Fibroblast of lung (primary cell): Measurements from ENCODE around the gene COX4I1. TPM values are rescaled to one million over a fixed set of nuclear protein-coding genes. Genes with fewer than 3 reads are reported as not detected.
"Not testable (repeated sequence)": the region's sequence is repeated elsewhere in the genome, so short reads cannot be mapped to it uniquely, and the experiment has no call there.

Experiments used
- DNase-seq, 2 donors: peaks; one replicate each; pipeline versions ENCODE4 v3.0.0 to v3.0.0-alpha.2; 2010; ENCODE audit warnings: low read depth in 2 of 2
- H2AFZ ChIP-seq: 2 replicates; pipeline ENCODE4 v1.5.1; 2012; ENCODE audit warnings: low read length, control low read depth, inconsistent platforms
- H3K27ac ChIP-seq: 2 replicates; pipeline ENCODE4 v1.5.1; 2011; ENCODE audit warnings: low read length, control low read depth; ENCODE audit not compliant: insufficient read depth
- H3K27me3 ChIP-seq: 2 replicates; pipeline ENCODE4 v1.5.1; 2011; ENCODE audit warnings: mild to moderate bottlenecking, low read length; ENCODE audit not compliant: control insufficient read depth, insufficient read depth
- H3K36me3 ChIP-seq: 2 replicates; pipeline ENCODE4 v1.5.1; 2011; ENCODE audit warnings: low read length; ENCODE audit not compliant: control insufficient read depth, insufficient read depth
- H3K4me1 ChIP-seq: 2 replicates; pipeline ENCODE4 v1.5.1; 2011; ENCODE audit warnings: low read length; ENCODE audit not compliant: control insufficient read depth, insufficient read depth; ENCODE audit errors: extremely low read depth
- H3K4me2 ChIP-seq: 2 replicates; pipeline ENCODE4 v1.5.1; 2011; ENCODE audit warnings: low read length, control low read depth; ENCODE audit not compliant: insufficient read depth; ENCODE audit errors: extremely low read depth
- H3K4me3 ChIP-seq, 4 experiments: fragments of 200-600 bp in 1 of 4; sonication (generic) in 1 of 4; replicated peaks in 1 of 4; 2 replicates each; pipeline ENCODE4 v1.5.1; 2011 to 2016; ENCODE audit warnings: low read length in 4 of 4, low read depth in 3 of 4, mild to moderate bottlenecking in 3 of 4, control low read depth in 2 of 4, inconsistent platforms in 1 of 4, mixed read lengths in 1 of 4; ENCODE audit not compliant: insufficient read depth in 1 of 4; ENCODE audit errors: control extremely low read depth in 1 of 4
- H3K79me2 ChIP-seq: 2 replicates; pipeline ENCODE4 v1.5.1; 2012; ENCODE audit warnings: mild to moderate bottlenecking, low read length, inconsistent platforms; ENCODE audit not compliant: control insufficient read depth, insufficient read depth
- H3K9ac ChIP-seq: 2 replicates; pipeline ENCODE4 v1.5.1; 2011; ENCODE audit warnings: mild to moderate bottlenecking, low read length, control low read depth; ENCODE audit not compliant: insufficient read depth
- H3K9me3 ChIP-seq: 2 replicates; pipeline ENCODE4 v1.5.1; 2012; ENCODE audit warnings: low read depth, low read length; ENCODE audit not compliant: control insufficient read depth, insufficient read depth
- H4K20me1 ChIP-seq: 2 replicates; pipeline ENCODE4 v1.5.1; 2011; ENCODE audit warnings: low read length; ENCODE audit not compliant: control insufficient read depth, insufficient read depth; ENCODE audit errors: extremely low read depth
- EZH2 ChIP-seq: IDR thresholded peaks from 2 replicates; pipeline ENCODE4 v1.5.1; 2012; ENCODE audit warnings: low read length, control low read depth, mild to moderate bottlenecking; ENCODE audit errors: missing control alignments
- polyA plus RNA-seq, 2 donors: library from polyadenylated mRNA; depleted of rRNA in 1 of 2; stranded (reverse) in 1 of 2; unstranded in 1 of 2; fragments of >200 nt; gene quantifications; 2 replicates each; pipeline ENCODE4 v1.2.1, GENCODE V29; 2011 to 2012; ENCODE audit warnings: missing spikeins in 1 of 2
- total RNA-seq: library from RNA; depleted of rRNA; stranded (reverse); fragments of >200 nt; gene quantifications from 2 replicates; pipeline ENCODE4 v1.2.1, GENCODE V29; 2014
- TF ChIP-seq, protein P1 (sequence below), 2 donors: IDR thresholded peaks in 1 of 2; conservative IDR thresholded peaks in 1 of 2; 1 replicate in 1 of 2; 2 replicates in 1 of 2; pipeline ENCODE4 v1.5.1; 2011 to 2012; ENCODE audit warnings: low read length in 2 of 2, control low read depth in 1 of 2, inconsistent platforms in 1 of 2, low read depth in 1 of 2, mild to moderate bottlenecking in 1 of 2

Gene COX4I1
- total and polyA plus RNA-seq, 2 donors (not counting 1 experiment from before 2014, with no cell fraction given): 442 to 653 TPM

DNA sequence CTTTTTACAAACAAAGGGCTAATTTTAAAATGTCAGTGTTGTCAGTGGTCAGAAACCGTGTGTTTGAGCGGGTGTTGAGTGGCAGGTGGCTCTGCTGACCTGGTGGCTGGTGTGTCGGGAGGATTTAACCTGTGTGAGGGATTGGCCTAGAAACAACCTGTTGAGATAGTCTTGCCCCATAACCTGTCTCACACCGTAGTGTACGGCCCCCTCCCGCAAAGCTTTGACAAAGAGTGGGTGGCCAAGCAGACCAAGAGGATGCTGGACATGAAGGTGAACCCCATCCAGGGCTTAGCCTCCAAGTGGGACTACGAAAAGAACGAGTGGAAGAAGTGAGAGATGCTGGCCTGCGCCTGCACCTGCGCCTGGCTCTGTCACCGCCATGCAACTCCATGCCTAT lies 7.0 kb downstream of the COX4I1 start:
- peaks cover 5% of the 10 kb centered on the region for H3K79me2 ChIP-seq
- no peak overlapping the region for H2AFZ ChIP-seq
- no peak for DNase-seq
- peaks cover 24% of the 10 kb centered on the region for H3K36me3 ChIP-seq
- H4K20me1 ChIP-seq: no peaks in the 10 kb centered on the region
- no peak overlapping the region for H3K9ac ChIP-seq
- no peak overlapping the region for H3K27ac ChIP-seq
- no peak overlapping the region for H3K4me2 ChIP-seq
- H3K27me3 ChIP-seq: peaks cover 2% of the 10 kb centered on the region
- no peak overlapping the region for H3K4me3 ChIP-seq
- TF ChIP-seq, protein P1, sequence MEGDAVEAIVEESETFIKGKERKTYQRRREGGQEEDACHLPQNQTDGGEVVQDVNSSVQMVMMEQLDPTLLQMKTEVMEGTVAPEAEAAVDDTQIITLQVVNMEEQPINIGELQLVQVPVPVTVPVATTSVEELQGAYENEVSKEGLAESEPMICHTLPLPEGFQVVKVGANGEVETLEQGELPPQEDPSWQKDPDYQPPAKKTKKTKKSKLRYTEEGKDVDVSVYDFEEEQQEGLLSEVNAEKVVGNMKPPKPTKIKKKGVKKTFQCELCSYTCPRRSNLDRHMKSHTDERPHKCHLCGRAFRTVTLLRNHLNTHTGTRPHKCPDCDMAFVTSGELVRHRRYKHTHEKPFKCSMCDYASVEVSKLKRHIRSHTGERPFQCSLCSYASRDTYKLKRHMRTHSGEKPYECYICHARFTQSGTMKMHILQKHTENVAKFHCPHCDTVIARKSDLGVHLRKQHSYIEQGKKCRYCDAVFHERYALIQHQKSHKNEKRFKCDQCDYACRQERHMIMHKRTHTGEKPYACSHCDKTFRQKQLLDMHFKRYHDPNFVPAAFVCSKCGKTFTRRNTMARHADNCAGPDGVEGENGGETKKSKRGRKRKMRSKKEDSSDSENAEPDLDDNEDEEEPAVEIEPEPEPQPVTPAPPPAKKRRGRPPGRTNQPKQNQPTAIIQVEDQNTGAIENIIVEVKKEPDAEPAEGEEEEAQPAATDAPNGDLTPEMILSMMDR (conservative IDR thresholded peaks at IDR 0.05 in 1 of 2, IDR thresholded peaks at IDR 0.05 in 1 of 2; ENCODE audit: low read depth in 1 of 2, low read length in 2 of 2): no peak
- TF ChIP-seq EZH2: no peak
- H3K4me1 ChIP-seq: no peaks in the 10 kb centered on the region
- no peaks in the 10 kb centered on the region for H3K9me3 ChIP-seq

DNA sequence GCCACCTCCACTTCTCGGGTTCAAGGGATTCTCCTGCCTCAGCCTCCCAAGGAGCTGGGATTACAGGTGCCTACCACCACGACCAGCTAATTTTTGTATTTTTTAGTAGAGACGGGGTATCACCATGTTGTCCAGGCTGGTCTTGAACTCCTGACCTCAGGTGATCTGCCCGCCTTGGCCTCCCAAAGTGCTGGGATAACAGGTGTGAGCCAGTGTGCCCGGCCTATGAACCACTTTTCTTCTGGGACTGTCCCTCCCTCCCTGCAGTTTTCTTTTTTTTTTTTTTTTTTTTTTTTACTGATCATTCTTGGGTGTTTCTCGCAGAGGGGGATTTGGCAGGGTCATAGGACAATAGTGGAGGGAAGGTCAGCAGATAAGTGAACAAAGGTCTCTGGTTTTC lies 7.8 kb downstream of the COX4I1 start:
- H3K4me1 ChIP-seq, DNase-seq, H3K27me3 ChIP-seq, H3K4me2 ChIP-seq, H4K20me1 ChIP-seq, H3K27ac ChIP-seq, H3K9ac ChIP-seq, H3K4me3 ChIP-seq, H3K9me3 ChIP-seq, H3K79me2 ChIP-seq, H2AFZ ChIP-seq: not testable (repeated sequence)
- peaks cover 20% of the 10 kb centered on the region for H3K36me3 ChIP-seq

DNA sequence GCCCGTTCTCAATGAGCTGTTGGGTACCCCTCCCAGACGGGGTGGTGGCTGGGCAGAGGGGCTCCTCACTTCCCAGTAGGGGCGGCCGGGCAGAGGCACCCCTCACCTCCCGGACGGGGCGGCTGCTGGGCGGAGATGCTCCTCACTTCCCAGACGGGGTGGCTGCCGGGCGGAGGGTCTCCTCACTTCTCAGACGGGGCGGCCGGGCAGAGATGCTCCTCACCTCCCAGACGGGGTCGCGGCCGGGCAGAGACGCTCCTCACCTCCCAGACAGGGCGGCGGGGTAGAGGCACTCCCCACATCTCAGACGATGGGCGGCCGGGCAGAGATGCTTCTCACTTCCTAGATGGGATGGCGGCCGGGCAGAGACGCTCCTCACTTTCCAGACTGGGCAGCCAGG lies 8.6 kb downstream of the COX4I1 start:
- not testable (repeated sequence) for H3K79me2 ChIP-seq, H4K20me1 ChIP-seq, H3K27me3 ChIP-seq, H3K4me2 ChIP-seq, H3K27ac ChIP-seq, H2AFZ ChIP-seq, H3K4me3 ChIP-seq, H3K4me1 ChIP-seq, DNase-seq, H3K9ac ChIP-seq, H3K9me3 ChIP-seq
- peaks cover 20% of the 10 kb centered on the region for H3K36me3 ChIP-seq

DNA sequence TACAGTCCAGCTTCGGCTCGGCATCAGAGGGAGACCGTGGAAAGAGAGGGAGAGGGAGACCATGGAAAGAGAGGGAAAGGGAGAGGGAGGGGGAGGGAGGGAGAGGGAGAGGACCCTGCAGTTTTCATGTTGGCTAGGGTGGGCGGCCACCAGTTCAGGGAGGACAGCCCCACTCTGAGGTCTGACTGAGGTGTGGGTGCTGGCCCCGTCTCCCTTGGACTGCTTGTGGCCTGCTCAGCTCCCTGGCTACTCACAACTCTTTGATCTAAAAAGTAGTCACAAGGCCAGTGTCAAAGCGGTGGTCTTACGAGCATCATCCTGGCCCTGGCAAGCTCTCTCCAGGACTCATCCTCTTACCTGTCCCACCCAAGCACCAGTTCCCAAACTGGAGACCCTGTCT lies 9.4 kb downstream of the COX4I1 start:
- Histone ChIP-seq H3K36me3 (peaks cover 14% of the 10 kb centered on the region), H2AFZ (no peak overlapping the region), H3K79me2 (no peaks in the 10 kb centered on the region), H3K4me3 (no peak overlapping the region), H3K9ac (no peak overlapping the region), H3K4me2 (no peak overlapping the region), H3K27me3 (peaks cover 10% of the 10 kb centered on the region), H4K20me1 (no peaks in the 10 kb centered on the region), H3K9me3 (no peaks in the 10 kb centered on the region), H3K27ac (no peak overlapping the region), H3K4me1 (no peaks in the 10 kb centered on the region)
- no peak for DNase-seq
- TF ChIP-seq EZH2: no peak
- TF ChIP-seq, protein P1 (conservative IDR thresholded peaks at IDR 0.05 in 1 of 2, IDR thresholded peaks at IDR 0.05 in 1 of 2; ENCODE audit: low read depth in 1 of 2, low read length in 2 of 2): no peak
